Activated naive CD8-positive, alpha-beta T cell treated with anti-CD3 and anti-CD28 coated beads, Interleukin-2, amount 50 U/mL, for 16 hours (primary cell): ENCODE data around the gene CELF5.

Source experiments
- DNase-seq: peaks from one replicate; pipeline ENCODE4 v3.0.0-alpha.2; 2020; ENCODE audit warnings: low read depth, low spot score

The CELF5 gene

DNA sequence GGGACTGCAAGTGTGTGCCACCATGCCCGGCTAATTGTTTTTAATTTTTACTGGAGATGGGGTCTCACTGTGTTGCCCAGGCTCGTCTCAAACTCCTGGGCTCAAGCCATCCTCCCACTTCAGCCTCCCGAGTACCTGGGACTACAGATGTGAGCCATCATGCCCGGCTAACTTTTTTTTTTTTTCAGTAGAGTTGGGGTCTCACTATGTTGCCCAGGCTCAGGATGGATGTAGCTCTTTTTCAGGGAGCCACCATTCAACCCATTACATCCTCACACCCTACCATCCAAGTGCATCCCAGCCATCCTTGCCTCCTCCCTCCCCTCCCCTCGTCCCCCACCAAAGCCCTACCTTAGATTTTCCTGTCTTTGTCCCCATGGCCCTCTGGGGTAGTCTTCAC, 14.9 kb downstream of the CELF5 start:
- DNase-seq: no peak

DNA sequence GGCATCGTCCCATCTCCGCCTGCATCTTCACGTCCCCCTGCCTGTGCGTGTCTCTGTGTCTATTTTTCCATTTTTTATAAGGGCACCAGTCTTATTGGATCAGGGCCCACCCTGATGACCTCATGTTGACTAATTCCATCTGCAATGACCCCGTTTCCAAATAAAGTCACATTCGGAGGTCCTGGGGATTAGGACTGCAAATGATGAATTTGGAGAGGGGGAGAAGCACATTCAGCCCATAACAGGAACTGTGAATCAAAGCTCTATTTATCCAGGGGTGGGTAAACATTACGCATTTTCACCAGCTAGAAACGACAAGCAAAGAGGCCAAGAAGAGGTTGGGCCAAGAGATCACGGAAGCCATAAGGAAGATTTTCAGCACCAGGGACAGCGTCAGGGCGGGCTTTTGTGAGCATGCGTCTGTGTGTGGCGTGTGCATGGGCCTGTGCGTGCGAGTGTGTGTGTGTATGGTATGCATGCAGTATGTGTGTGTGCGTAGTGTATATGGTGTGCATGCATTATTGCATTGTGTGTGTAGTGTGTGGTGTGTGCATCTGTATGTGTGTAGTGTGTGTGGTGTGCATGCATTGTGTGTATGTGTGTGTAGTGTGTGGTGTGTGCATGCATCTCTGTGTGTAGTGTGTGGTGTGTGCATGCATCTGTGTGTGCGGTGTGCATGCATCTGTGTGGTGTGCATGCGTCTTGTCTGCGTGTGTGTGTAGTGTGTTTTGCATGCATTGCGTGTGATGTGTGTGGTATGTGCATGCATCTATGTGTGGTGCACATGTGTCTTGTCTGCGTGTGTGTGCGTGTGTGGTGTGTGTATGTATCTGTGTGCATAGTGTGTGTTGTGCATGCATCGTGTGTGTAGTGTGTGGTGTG, 19.6 kb downstream of the CELF5 start:
- no peak for DNase-seq

DNA sequence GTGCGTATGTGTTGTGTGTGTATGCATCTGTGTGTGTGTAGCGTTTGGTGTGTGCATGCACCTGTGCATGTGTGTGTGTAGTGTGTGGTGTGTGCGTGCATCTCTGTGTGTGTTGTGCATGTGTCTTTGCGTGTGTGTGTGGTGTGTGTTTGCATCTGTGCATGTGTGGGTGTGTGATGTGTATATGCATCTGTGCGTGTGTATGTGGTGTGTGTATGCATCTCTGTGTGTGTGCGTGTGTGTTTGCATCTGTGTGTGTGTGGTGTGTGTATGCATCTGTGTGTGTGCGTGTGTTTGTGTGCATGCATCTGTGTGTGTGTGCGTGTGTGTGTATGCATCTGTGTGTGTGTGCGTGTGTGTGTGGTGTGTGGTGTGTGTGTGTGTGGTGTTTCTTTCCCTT, 20.6 kb downstream of the CELF5 start:
- no peak for DNase-seq

DNA sequence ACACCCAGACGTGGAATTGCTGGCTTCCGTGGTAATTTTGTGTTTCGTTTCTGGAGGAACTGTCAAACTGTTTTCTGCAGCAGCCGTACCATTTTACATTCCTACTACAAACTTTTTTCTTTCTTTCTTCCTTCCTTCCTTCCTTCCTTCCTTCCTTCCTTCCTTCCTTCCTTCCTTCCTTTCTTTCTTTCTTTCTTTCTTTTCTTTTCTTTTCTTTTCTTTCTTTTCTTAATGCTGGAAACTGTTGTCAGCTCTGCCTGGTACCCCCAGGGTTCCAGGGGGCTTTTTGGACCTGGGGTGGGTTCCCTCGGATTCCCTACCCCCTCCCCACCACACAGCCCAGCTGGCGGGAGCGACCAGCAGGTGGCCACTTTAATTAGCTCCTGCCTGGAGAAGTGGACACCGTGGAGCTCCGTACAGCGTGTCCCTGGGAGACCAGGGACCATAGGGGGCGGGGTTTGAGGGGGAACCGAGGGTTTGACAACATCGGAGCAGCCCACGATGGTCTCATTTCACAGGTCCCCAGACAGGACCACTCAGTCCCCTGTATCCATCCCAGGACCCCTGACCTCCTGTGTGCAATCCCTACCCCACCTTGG, 24.4 kb downstream of the CELF5 start:
- no peak for DNase-seq

DNA sequence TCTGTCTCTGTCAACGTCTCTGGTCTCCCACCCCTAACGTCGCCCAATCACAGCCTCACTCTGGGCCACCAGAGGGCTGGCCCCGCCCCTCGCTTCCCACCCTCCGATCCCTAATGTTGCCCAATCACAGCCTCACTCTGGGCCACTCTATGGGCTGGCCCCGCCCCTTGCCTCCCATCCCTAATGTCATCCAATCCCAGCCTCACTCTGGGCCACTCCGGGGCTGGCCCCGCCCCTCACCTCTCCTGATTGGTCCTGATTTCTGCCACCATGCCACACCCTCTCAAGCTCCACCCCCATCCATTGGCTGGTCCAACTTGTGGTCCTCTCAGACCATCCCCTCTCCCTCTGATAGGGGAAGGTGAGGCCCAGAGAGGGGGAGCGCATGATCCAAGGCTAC, 24.9 kb downstream of the CELF5 start:
- no peak for DNase-seq

DNA sequence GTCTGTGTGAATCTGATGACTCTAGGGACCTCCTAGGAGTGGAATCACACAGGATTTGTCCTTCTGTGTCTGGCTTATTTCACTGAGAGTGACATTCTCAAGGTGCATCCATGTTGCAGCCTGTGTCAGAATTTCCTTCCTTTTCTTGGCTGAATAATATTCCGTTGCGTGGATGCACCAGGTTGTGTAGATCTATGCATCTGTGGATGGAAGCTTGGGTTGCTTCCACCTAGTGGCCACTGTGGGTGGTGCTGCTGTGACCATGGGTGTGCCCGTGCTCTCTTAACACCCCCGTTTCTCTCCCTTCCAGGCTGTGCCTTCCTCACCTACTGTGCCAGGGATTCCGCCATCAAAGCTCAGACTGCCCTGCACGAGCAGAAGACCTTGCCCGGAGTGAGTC, 26.2 kb downstream of the CELF5 start:
- no peak for DNase-seq

DNA sequence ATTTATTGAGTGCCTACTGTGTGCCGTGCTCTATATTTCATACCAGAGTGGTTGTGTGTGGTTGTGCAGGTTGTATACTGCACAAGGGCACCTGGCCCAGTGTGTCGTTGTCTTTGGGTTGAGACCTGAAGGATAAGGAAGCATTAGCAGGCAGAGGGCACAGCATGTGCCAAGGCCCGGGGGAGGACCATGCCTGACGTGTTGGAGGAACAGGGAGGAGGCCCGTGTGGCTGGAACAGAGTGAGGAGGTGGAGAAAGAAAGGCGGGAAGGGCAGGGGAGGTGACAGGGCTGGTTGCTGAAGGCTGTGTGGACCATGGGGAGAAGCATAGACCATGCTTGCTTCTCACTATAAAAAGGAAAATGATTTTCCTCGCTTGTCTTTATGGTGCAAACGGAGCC, 26.8 kb downstream of the CELF5 start:
- no peak for DNase-seq

DNA sequence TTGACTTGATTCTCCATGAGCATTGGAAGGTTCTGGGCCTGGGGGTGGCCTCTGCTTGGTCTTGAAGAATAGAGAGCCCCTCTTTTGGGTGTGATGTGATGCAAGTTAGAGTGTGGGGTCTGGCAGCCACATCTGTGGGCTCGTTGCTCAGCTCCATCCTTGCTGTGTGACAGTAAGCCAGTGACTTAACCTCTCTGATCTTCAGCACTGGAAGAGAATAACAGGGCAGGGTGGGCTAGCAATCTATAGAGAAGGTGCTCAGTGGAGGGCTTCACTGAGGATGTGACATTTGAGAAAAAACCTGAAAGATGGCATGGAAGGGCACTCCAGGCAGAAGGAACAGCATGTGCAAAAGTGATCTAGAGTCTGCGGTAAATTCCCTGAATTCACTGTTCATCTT, 28.2 kb downstream of the CELF5 start:
- DNase-seq: no peak

DNA sequence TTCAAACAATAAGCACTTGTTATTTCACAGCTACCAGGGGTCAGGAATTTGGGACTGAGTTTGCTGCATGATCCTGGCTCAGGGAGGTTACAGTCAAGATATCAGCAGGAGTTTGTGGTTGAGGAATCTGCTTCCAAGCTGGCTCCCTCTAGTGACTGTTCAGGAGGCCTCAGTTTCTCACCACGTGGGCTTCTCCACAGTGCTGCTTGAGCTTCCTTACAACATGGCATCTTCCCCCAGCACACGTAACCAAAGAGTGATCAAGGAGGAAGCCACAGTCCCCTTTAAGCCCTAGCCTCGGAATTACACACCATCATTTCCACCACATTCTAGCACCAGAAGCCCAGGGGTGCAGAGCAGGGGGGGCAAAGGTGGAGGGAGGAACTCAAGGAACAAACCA, 28.8 kb downstream of the CELF5 start:
- no peak for DNase-seq

DNA sequence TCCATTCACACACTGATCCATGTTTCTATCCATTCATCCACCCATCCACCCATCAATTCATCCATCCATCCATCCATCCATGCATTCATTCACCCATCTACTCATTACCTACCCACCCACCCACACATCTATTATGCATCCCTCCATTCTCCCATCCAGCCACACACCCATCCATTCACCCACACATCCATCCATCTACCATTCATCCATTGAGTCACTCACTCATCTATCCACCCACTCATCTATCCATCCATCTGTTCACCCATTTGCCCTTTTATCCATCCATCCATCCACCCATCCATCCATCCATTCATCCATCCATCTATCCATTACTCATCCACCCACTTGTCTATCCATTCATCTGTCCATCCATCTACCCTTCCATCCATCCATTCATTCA, 30.1 kb downstream of the CELF5 start:
- DNase-seq: no peak

DNA sequence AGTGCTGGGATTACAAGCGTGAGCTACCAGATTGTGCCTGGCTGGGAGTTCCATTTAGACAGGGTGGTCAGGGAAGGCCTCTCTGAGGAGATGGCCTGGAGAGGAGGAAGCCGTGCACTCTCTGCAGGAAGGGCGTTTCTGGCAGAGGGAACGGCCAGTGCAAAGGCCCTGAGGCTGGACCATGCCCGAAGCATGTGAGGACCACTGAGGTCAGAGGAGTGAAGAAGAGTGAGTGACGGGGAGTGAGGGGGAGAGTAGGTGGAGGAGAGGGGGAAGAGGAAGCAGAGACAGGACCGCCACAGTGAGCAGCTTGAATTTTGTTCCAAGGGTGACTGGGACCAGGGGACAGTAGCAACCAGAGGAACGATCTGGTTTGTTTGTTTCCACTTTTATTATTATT, 32.6 kb downstream of the CELF5 start:
- DNase-seq: no peak

DNA sequence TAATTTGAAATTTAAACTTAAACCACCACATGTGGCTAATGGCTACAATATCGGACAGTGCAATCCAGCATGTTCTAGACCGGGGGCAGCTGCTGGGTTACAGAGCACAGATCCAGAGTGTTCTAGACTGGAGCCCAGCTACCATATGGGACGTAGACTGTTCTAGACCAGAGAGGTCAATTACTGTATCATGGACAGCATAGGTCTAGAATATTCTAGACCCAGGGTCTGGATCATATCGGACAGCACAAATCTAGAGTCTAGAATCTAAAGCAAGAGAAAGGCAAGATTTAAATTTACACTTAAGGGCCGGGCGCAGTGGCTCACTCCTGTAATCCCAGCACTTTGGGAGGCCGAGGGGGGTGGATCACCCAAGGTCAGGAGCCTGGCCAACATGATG, 37.9 kb downstream of the CELF5 start:
- DNase-seq: no peak

DNA sequence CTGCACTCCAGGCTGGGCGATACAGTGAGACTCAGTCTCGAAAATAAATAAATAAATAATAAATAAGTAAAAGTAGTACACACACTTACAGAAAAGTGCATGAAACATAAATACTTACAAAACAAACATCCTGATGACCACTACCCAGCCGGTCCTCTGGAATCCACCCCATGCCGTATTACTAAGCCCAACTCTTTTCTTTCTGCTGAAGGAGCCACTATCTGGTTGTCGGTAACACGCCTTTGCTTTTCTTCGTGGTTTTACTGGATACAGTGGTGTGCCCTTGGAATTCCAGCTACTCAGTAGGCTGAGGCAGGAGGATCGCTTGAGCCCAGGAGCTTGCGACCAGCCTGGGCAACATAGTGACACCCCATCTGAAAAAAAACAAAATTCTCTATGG, 39.4 kb downstream of the CELF5 start:
- no peak for DNase-seq

DNA sequence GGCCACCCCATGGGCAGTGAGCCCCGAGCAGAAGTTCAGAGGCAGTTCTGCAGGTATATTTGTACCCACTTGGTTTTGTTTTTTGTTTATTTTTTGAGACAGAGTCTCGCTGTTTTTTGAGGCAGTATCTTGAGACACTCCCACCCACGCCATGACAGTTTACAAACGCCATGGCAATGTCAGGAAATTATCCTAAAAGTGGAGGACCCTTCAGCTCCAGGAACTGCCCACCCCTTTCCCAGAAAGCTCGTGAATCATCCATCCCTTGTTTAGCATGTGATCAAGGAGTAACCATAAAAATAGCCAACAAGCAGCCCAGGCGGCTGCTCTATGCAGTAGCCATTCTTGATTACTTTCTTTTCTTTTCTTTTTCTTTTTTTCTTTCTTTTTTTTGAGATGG, 41.0 kb downstream of the CELF5 start:
- DNase-seq: no peak

DNA sequence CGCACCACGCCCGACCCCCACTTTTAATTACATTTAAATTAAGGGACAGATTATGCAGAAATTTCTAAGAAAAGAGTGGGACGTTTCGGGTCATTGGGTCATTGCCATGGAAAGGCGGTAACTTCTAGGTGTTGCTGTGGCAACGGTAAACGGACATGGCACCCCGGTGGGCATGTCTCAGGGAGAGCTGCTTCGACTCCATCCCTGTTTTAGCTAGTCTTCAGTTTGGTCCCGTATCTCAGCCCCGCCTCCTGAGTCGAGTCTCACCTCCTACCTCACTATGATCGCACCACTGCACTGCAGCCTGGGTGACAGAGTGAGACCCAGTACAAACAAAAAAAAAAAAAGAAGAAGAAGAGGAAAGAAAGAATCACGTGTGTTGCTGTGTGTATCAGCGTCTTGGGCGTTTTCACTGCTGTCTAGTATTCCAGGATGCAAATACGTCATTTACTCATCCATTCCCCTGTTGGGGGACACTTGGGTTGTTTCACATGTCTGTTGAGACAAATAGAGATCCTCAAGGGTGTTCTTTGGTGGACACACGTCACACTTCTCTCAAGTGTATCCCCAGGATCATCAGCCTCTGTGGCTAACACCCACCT, 41.7 kb downstream of the CELF5 start:
- no peak for DNase-seq

DNA sequence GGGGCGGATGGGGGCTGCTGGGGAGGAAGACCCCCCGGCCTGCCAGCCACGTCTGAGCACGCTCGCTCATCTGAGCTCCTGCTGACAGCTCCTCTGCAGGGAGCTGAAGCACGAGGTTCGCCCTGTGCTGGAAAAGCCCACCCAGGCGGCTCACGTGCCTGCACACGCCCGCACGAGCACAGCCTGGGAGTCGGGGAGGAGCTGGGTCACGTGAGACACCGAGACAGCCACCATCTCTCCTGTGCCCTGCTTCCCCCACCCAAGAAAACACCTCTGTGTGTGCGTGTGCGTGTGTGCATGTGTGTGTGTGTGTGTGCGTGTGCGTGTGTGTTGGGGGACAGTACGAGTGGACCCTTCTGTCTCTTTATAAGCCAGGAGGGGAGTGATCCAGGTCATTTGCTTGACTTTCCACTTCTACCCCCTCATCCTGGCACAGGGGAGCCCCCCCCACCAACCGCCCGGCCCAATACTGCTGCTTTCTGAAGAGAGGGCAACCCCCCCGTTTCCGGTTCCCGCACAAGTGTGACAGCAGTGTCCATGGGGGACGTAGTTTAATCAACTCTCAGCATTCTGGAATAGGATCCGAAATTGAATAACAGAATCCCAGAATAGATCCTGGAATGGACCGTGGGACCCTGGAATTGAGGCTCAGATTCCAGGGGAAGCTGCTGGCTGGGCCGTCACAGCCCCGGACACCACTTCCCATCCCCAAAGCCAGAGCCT, 42.5 kb downstream of the CELF5 start:
- no peak for DNase-seq

DNA sequence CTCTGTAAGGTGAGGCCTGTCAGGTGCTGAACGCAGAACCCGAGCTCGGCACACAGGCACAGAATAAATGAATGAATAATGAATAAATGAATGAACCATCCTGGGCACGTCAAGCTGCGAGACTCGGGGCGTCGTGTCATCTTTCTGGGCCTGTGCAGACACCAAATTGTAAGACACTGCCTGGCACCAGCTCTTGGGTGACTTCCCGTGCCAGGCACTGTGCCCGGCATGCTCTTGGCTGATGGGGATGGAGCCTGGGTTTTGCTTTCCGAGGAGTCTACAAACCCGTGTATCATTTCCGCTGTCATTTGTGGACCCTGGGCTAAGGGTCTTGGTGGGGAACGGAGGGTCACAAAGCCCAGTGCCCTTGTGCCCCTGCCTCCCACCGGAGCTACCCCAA, 43.9 kb downstream of the CELF5 start:
- no peak for DNase-seq

DNA sequence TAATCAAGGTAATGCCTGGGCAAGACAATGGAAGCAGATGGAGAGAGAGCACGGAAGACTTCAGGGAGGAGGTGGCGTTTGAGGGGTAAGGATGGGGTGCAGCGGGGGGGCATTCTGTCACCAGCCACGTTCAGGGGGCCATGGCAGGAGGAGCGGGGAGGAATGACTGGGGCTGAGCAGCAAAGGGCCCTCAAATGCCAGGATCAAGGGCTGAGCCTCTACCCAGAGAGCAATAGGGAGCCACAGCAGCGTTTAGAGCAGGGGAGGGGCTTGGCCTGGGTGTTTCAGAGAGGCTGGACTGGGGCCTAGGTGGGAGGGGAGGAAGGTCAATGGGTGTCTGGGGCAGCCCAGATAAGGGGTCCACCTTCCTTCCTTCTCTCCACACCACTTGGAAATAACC, 44.3 kb downstream of the CELF5 start:
- DNase-seq: no peak

DNA sequence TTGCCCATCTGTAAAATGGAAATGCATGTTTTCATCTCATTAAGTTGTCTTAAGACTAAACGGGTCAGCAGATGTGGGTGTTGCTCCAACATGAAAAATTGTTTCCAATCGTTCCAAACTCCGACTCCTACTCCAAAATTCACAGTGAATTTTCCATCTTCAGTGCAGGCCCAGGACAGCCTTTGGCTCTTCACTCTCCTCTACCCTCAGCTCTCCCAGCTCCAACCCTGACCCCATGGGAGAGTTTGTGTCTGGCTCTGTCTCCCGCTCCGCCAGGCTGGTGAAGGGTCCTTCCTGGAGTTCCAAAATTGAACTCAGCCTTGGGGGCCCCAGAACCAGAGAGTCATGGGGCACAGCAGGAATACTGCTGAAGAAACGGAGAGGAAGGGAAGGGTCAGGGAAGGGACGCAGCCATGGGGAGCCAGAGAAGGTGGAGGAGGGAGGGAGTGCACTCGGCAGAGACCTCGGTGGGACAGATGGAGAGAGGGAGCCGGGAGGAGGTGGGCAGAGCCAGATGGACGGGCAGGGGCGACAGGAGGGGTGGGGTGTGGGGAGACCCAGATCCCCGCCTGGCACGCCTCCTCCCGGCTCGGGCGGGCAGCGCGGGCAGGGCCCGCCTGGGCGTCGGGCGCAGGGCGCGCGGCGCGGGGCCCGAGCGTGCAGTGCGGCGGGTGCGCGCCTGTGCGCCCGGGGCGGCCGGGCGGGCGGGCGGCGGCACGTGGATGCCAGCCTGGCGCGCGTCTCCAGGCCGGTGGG, 45.6 kb downstream of the CELF5 start:
- no peak for DNase-seq

DNA sequence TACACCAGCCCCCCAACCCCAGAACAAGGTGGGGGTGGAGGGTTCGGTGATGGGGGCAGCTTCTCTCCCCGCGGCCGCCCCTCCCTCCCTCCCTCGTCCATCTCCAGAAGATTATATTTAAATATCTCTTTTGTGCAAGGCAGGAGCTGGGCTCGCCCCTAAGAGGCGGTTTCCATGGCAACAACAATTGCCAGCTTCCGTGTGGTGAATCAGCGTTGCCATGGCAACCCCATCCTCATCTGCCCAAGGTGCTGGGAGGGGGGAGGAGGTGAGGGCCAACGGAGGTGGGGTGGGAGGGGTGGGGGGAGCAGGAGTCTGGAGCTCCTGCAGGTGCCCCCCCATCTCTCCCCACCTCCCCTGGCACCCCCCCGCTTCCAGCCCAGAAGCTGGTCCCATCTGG, 46.4 kb downstream of the CELF5 start:
- no peak for DNase-seq

DNA sequence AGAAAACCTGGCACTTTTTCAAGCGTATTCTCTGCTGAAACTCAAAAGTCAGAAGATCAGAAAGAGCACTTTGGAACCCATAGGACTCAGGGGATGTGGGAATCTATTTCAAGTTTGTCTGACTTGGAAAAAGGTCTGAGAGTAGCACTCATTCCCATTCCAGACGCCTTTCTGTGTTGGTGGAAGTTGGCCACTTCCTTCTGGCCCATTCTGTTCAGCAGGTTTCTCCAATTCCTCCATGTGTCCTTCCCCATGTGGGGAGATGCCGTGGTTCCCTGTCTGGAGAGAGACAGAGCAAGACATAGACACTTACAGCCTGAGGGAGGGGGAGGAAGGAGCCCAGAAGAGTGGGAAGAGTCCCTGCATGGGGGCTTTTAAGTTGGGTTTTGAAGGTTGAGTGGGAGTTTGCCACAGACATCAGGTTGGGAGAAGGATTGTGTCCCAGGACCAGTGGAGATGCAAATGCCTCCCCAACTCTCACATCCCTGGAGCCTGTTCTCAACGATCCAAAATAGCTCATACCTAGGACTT, 48.0 kb downstream of the CELF5 start:
- no peak for DNase-seq
